Activated naive CD8-positive, alpha-beta T cell treated with anti-CD3 and anti-CD28 coated beads, Interleukin-2, amount 50 U/mL, for 24 hours (primary cell): ENCODE results near the gene RPA1.

Source experiments
- ATAC-seq: fragments of 150-1000 bp; cut with Tn5 transposase; one replicate; pipeline ENCODE4 v1.10.0; 2021
- DNase-seq: peaks from one replicate; pipeline ENCODE4 v3.0.0; 2021
- H3K27ac Mint-ChIP-seq: one replicate; pipeline ENCODE4 v1.8.0; 2021; ENCODE audit warnings: mild to moderate bottlenecking, mixed read lengths
- H3K27me3 Mint-ChIP-seq: one replicate; pipeline ENCODE4 v1.8.0; 2021; ENCODE audit warnings: mixed read lengths
- H3K36me3 Mint-ChIP-seq: one replicate; pipeline ENCODE4 v1.8.0; 2021; ENCODE audit warnings: low read depth, mixed read lengths
- H3K4me1 Mint-ChIP-seq: one replicate; pipeline ENCODE4 v1.8.0; 2021; ENCODE audit warnings: mixed read lengths
- H3K4me3 Mint-ChIP-seq: one replicate; pipeline ENCODE4 v1.8.0; 2021; ENCODE audit warnings: mild to moderate bottlenecking, moderate library complexity, mixed read lengths
- H3K9me3 Mint-ChIP-seq: one replicate; pipeline ENCODE4 v1.8.0; 2021; ENCODE audit warnings: mixed read lengths

The RPA1 gene

DNA sequence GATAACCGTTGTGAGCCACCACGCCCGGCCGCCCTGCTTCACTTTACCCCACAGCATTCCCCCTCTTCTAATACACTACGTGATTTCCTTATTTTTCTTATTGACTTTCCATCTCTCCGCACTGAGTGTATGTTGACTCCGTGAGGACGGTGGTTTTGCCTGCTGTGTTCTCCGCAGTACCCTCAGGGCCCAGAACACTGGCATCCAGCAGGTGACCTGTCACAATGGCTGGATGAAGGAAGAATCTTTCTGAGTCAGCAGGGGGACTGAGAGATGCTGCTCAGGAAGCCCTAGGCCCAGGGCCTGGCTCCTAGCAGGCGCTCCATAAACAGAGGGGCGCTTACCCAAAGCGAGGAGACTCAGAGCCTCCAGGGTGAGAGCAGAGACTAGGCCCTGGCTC lies 115.8 kb downstream of the RPA1 start:
- Mint-ChIP-seq H3K36me3 (no peaks in the 10 kb centered on the region), H3K27me3 (no peaks in the 10 kb centered on the region), H3K4me1 (no peaks in the 10 kb centered on the region), H3K27ac (no peak overlapping the region), H3K4me3 (no peak overlapping the region), H3K9me3 (no peaks in the 10 kb centered on the region)
- ATAC-seq (no peak), DNase-seq (no peak)

DNA sequence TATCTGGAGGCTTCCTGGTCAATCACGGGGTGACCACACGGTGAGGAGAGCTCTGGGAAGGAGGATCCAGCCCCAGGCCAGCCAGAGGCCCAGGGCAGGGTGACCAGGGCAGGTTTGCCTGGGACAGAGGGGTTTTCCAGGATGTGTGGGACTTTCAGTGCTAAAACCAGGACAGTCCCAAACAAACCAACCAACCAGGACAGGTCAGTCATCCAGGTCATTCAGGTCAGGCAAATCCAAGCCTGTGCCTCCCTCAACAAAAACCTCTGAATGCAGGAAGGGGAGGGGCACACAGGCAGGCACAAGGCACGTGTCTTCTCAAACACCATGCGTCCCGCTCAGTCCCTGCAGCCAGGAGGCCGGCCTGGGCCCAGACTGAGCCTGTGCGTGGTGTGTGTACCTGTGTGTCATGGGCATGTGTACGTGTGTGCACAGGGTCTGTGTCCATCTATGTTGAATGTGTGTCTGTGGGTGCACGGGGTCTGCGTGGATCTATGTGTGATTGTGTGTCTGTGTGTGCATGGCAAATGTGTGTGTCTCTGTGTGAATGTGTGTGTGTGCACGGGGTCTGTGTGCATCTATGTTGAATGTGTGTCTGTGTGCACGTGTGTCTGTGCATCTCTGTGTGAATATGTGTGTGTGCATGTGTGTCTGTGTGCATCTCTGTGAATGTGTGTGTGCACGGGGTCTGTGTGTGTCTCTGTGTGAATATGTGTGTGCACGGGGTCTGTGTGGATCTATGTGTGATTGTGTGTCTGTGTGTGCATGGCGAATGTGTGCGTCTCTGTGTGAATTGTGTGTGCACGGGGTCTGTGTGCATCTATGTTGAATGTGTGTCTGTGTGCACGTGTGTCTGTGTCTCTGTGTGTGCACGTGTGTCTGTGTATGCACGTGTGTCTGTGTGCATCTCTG lies 116.5 kb downstream of the RPA1 start:
- no peaks in the 10 kb centered on the region for H3K9me3 Mint-ChIP-seq

DNA sequence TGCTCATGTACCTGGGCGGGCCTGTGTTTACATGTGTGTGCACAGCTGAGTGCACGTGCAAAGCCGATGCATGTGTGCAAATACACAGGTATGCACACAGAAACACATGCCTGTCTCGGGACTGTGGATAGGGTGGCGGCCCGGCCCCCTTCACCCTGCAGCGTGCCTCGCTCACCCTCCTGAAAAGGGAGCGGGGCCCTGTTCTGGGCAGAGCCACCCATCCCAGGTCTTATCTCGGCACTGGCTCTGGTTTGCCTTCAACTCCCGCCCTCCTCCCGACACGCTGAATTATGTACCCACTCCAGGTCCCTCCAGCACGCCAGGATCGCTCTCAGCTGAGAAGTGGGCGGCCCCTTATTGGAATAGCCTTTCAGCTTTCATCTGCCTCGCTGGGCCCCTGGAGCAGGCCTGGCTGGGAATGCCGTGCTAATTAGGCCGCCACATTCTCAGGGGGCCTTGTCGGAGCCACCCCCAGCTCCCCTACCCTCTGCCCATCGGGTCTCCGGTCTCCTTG lies 117.5 kb downstream of the RPA1 start:
- ATAC-seq, result no peak
- H3K27me3 Mint-ChIP-seq, result no peaks in the 10 kb centered on the region

More for the DNA sequence above, 116.5 kb downstream of the RPA1 start:
- Mint-ChIP-seq H3K36me3 (no peaks in the 10 kb centered on the region), H3K4me1 (no peaks in the 10 kb centered on the region), H3K27ac (no peak overlapping the region), H3K4me3 (no peak overlapping the region), H3K27me3 (no peaks in the 10 kb centered on the region)
- peak; percentile 35 for ATAC-seq
- no peak for DNase-seq

DNA sequence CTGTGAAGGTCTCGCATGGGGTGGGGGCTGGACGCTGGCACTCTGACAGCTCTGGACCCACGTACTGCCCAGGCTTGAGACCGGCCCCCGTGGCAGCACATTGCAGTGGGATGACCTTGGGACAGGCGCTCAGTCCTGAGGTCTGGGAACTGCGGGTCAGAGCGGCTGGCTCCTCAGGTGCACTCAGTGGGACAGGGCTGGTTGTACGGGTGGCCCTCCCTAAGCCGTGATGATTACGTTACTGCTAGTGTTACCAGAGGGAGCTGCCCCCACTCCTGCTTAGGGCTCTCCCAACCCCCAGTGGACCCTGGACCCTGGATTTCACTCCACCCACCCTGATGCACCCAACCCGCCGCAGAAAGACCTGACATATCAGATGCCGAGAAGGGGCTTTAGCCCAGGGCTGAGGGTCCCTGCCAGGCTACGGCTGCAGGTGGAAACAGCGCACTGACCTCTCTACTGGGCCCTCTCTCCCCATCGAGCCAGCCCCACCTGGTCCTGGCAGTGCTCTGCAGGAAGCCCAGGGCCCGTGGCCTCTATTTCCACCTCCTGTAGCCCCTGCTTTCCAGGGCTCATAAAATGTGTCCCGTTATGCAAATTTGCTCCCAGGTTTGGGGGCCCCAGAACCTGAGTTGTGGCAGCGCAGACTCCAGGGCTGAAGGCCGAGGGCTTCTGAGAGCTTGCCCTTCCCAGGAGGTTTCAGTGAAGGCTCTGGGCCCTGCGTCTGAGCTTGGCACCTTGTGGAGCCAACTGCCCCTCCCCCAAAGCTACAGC lies 118.1 kb downstream of the RPA1 start:
- Mint-ChIP-seq H3K27me3 (no peaks in the 10 kb centered on the region), H3K9me3 (no peaks in the 10 kb centered on the region), H3K27ac (no peak overlapping the region), H3K4me1 (no peaks in the 10 kb centered on the region), H3K36me3 (no peaks in the 10 kb centered on the region), H3K4me3 (no peak overlapping the region)
- DNase-seq, result no peak
- ATAC-seq, result no peak

More for the DNA sequence above, 117.5 kb downstream of the RPA1 start:
- H3K27ac Mint-ChIP-seq, result no peak overlapping the region
- H3K9me3 Mint-ChIP-seq, result no peaks in the 10 kb centered on the region
- H3K4me3 Mint-ChIP-seq, result no peak overlapping the region
- no peaks in the 10 kb centered on the region for H3K36me3 Mint-ChIP-seq
- DNase-seq, result no peak
- no peaks in the 10 kb centered on the region for H3K4me1 Mint-ChIP-seq

DNA sequence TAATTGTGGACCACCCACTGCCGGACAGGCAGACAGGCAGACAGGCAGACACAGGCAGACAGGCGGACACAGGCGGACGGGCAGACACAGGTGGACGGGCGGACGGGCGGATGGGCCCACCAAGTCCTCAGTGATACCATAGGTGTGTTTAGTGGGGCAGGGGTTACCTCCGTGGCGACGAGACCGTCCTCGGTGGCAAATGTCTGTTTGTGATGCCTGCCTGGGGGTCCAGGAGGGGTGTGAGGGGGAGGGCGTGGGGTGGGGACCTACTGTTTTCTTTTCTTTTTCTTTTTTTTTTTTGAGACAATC lies 118.7 kb downstream of the RPA1 start:
- Mint-ChIP-seq H3K36me3 (no peaks in the 10 kb centered on the region), H3K4me3 (no peak overlapping the region), H3K9me3 (no peaks in the 10 kb centered on the region), H3K27ac (no peak overlapping the region), H3K27me3 (no peaks in the 10 kb centered on the region), H3K4me1 (no peaks in the 10 kb centered on the region)
- no peak for ATAC-seq
- no peak for DNase-seq
